Measurements from ENCODE around the gene RALGAPA1. TPM values are rescaled to one million over a fixed set of nuclear protein-coding genes. Genes with fewer than 3 reads are reported as not detected.
"Not testable (repeated sequence)": the region's sequence is repeated elsewhere in the genome, so short reads cannot be mapped to it uniquely, and the experiment has no call there.

The RALGAPA1 gene
- total and polyA plus RNA-seq, 8 donors = 16.0 to 35.4 (median 28.1) TPM

- FAIRE-seq = peak; percentile 89
These were observed 17.3 kb upstream of the RALGAPA1 start, which contains the start of gene BRMS1L for GRCh38 chr14:35826218-35826951. BRMS1L (plus strand) TSS chr14:35826338; CDS start chr14:35826517, 179 bp downstream.

GRCh38 chr14:35825968-35826217 lies 16.8 kb upstream of the RALGAPA1 start:
- no peak for TF ChIP-seq CTCF (IDR thresholded peaks at IDR 0.05)
- H3K27ac ChIP-seq = peak overlapping the region in 2 of 4 donors; percentile 95 to 99
- H3K4me1 ChIP-seq = peaks cover 0 to 5% (median 0%) of the 10 kb centered on the region in 3 donors
- H3K4me3 ChIP-seq = peak overlapping the region; percentile 57 to 96 (median 80)
- ATAC-seq (no peak), DNase-seq (no peak), FAIRE-seq (no peak)
- intact Hi-C loops (cut with DNase I) = no loop called here
- no peaks in the 10 kb centered on the region for H3K27me3 ChIP-seq
- H3K36me3 ChIP-seq = no peaks in the 10 kb centered on the region
- WGBS, 2 donors = 0 to 1% methylated on average over 6 of the region's 6 CpGs
- no peaks in the 10 kb centered on the region for H3K9me3 ChIP-seq

More at GRCh38 chr14:35826218-35826951, 17.3 kb upstream of the RALGAPA1 start, which contains the start of gene BRMS1L:
- ATAC-seq = peak; percentile 94 to 98 (median 96)
- Histone ChIP-seq H3K4me1 (peaks cover 0 to 5% (median 0%) of the 10 kb centered on the region in 3 donors), H3K27me3 (no peaks in the 10 kb centered on the region), H3K4me3 (peak within 1 kb of the TSS; percentile 57 to 96 (median 80)), H3K27ac (peak within 1 kb of the TSS; percentile 90 to 99 (median 94)), H3K9me3 (no peaks in the 10 kb centered on the region), H3K36me3 (no peaks in the 10 kb centered on the region)
- no peak for TF ChIP-seq CTCF (IDR thresholded peaks at IDR 0.05)
- peak; percentile 97 to 99 (median 97) for DNase-seq
- intact Hi-C loops (cut with DNase I) = no loop called here
- WGBS, 2 donors = 0 to 1% methylated on average over 52 to 70 of the region's 70 CpGs

- H3K27me3 ChIP-seq; intact Hi-C loops (cut with DNase I); H3K4me1 ChIP-seq; H3K9me3 ChIP-seq; H3K36me3 ChIP-seq; ATAC-seq; H3K4me3 ChIP-seq; H3K27ac ChIP-seq; FAIRE-seq: not testable (repeated sequence)
- WGBS, 2 donors = 82 to 86% methylated on average over 13 to 36 of the region's 55 CpGs
- DNase-seq = peak in 1 of 6 donors; percentile 57
These were observed 15.5 kb upstream of the RALGAPA1 start for GRCh38 chr14:35824446-35825165.

GRCh38 chr14:35822501-35822900 lies 13.4 kb upstream of the RALGAPA1 start:
- no peaks in the 10 kb centered on the region for H3K36me3 ChIP-seq
- H3K9me3 ChIP-seq = no peaks in the 10 kb centered on the region
- no peak for ATAC-seq
- H3K27me3 ChIP-seq = no peaks in the 10 kb centered on the region
- H3K4me3 ChIP-seq = no peak overlapping the region
- WGBS, 2 donors = 77 to 78% methylated on average over 3 of the region's 3 CpGs
- DNase-seq = no peak
- FAIRE-seq = no peak
- no peak overlapping the region for H3K27ac ChIP-seq
- intact Hi-C loops (cut with DNase I) = no loop called here
- no peak for TF ChIP-seq CTCF (IDR thresholded peaks at IDR 0.05)
- peaks cover 0 to 2% (median 0%) of the 10 kb centered on the region in 3 donors for H3K4me1 ChIP-seq

- Histone ChIP-seq H3K4me1 (no peaks in the 10 kb centered on the region), H3K4me3 (no peak overlapping the region), H3K9me3 (no peaks in the 10 kb centered on the region), H3K36me3 (no peaks in the 10 kb centered on the region), H3K27ac (no peak overlapping the region), H3K27me3 (no peaks in the 10 kb centered on the region)
- FAIRE-seq (no peak), ATAC-seq (no peak), DNase-seq (peak in 1 of 6 donors; percentile 8)
- intact Hi-C loops (cut with DNase I) = no loop called here
- peak; percentile 40 to 75 (median 51) for TF ChIP-seq CTCF (IDR thresholded peaks at IDR 0.05)
- WGBS, 2 donors = 19 to 24% methylated on average over 7 of the region's 7 CpGs
These were observed 12.7 kb upstream of the RALGAPA1 start for GRCh38 chr14:35821564-35822411.

All from pancreas (tissue), 10 donors.